ENCODE data around the gene TPM1. TPM values are rescaled to one million over a fixed set of nuclear protein-coding genes. Genes with fewer than 3 reads are reported as not detected.

The TPM1 gene
- total RNA-seq, 2 donors from 2014 or later: 1,343 to 1,694 TPM

DNA sequence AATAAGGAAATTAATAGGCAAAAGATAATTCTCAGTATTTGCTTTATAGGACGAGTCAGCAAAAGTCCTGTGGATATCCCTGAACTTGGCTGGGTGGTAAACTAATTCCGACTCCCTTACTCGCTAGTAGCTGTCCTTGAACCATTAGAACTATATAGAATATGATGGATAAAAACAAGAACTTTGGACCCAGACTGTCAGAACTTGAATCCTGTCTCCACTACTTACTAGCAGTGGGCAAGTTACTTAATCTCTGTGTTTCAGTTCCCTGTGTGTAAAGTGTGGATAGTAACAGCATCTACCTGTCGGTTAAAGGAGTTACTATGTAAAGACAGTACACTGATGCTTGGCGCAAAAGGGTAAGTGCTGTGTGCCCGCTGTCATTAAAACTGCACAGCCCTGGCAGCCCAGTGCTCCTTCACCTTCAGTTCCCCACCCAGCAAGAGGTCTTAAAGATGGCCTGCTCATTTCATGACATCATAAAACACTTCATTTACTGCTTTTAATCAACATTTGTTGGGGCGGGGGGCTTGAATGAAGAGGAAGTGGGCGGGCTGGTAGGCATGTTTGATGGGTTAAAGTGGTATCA, 7.3 kb downstream of the TPM1 start:
- intact Hi-C loops (cut with DNase I): no loop called here
- DNase-seq (ENCODE audit: low spot score): no peak

DNA sequence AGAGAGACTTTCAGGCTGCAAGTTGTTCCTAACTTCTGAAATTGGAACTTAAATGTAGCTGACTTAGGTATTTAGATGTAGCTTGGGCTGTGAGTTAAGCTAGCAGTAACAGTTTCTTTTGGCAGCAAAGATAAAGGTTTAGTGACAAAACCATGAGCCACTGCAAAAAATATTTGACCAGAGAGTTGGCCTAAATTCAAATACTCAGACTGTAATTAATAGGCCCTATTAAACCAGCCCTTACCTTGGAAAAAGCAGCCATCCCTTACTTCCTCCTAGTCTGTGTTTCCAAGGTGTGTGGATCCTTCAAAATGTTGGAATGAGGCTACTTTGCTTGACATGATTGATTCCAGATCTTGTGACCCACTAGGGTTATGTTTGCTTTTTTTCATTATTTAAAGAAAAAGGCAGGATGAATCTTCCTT, 8.2 kb downstream of the TPM1 start:
- no peak for DNase-seq (ENCODE audit: low spot score)
- intact Hi-C loops (cut with DNase I): no loop called here

DNA sequence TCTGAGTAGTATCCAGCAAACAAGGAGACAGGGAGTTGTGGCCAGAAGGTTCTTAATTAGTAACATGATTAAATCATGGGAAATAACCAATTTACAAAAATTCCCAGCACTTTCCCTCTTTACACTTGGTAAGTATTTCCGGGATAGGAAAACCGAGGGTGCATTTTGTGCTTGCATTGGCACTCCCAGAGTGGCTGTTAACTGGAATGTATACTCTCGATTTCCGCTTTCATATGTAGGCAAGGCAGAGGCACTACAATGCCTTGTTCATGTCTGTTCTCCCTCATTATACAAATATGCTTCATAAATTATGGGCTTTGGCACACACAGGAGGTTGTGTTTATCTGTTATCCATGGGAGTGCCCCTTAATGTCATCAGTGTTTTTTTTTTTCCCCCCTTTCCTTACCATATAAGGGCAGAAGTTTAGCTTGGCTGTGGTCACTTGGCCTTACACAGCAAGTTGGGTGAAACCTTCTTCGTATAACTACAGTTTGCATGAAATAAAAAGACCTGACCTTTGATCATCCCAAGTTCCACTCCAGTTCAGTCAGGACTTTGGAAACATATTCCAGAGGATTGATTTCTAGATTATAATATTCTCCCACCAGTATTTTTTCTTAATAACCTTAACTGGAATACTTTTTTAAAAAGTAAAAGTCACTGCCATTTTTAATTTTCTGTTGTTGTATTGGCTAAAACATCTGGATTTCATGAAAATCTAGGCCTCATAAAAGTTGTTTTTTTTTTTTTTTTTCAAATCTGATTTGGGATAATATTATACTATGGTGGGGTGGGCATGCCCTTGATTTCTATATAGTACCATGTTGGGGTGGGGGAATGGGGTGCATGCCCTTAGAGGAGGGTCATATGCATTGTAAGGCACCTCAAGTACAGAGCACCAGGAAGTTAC, 8.9 kb downstream of the TPM1 start:
- intact Hi-C loops (cut with DNase I): no loop called here
- DNase-seq (ENCODE audit: low spot score): no peak

DNA sequence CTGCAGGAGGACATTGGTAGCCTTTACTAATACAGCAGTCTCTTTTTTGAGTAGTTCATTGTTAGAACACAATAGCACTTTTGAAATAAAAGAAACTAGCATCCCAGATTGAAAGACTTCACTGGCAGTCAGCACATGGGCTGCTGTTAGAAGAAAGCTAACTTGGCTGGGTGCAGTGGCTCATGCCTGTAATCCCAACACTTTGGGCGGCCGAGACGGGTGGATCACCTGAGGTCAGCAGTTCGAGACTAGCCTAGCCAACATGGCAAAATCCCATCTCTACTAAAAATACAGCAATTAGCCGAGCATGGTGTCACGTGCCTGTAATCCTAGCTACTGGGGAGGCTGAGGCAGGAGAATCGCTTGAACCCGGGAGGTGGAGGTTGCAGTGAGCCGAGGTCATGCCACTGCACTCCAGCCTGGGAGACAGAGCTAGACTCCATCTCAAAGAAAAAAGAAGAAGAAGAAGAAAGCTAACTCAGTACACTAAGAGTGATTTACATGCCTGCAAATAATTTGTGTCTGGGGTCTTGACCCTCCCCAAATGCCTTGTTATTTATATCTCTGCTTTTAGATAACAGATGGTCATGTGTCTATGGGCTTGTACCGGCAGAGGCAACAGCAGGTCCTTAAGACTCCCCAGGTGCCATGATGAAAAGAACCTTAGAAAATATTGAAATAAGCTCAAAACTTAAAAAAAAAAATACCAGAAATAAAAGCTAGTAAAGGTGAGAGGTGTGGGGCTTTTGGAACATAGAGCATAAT, 9.7 kb downstream of the TPM1 start:
- intact Hi-C loops (cut with DNase I): no loop called here
- no peak for DNase-seq (ENCODE audit: low spot score)

DNA sequence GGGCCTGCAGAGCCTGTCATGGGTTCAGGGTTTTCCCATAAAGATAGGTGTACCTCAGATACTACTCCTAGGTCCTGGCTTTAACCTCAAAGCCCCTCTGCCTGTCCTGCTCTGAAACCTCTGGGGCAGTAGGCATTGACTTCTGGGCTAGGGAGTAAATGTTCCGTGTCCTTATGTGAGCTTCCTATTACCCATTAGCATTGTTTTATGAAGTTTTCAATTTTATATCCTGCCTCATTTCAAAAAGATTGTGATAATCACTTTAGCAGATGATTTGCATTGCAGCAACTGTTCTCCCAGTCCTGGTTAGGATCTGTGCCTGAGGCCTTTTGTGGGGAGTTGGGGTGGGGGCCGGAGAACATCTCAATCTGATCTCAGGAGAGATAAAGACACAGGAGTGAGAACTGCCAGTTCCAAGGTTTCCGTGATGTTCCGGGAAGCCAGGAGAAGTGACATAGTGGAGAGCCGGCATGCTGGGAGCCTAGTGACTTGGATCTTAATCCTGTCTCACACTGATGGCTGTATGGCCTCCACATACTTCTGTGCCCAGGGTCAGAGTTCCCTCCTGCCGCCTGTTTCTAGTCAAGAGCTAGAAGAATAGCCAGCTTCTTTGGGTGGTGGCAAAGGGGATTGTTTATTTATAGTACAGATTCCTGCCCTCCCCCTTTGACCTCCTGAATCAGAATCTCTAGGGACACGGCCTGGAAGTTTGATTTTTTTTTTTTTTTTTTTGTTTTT, 10.6 kb downstream of the TPM1 start:
- intact Hi-C loops (cut with DNase I): no loop called here

DNA sequence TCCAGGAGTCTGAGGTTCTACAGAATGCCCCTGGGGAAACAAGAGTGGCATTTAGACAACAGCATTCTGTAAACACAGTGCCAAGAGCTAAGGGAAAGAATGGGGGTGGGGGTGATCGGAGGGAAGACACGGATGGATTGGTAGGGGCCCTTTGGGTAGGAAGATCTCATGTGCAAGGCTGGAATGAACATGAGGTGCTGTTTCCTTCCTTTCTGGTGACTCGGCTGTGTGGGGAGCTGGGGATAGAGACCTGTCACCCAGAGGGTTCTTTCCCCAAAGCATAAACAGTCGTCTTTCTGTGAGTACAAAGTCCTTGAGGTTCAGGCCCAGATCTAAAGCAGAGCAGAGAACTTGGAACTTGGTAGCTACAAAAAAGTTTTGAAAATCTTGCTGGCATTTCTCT, 11.7 kb downstream of the TPM1 start:
- intact Hi-C loops (cut with DNase I): no loop called here
- no peak for DNase-seq (ENCODE audit: low spot score)

More for the DNA sequence above, 10.6 kb downstream of the TPM1 start:
- no peak for DNase-seq (ENCODE audit: low spot score)

DNA sequence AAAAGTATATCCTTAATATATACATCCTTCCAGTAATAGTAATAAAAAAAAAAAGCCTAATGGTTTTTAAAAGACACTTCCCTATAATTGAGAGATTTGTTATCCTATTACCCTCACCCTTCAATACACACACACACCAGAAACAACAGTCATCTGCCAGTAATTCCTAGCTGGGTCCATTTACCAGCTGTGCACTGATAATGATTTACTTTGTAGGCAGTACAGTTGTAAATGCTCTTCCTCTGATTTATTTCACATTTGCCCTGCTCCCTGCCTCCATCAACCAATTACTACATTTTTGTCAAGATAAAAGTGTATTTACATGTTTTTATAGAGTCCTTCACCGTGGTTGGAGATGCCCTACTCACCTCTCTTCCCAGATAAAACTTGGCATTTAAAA, 12.4 kb downstream of the TPM1 start:
- intact Hi-C loops (cut with DNase I): no loop called here
- no peak for DNase-seq (ENCODE audit: low spot score)

DNA sequence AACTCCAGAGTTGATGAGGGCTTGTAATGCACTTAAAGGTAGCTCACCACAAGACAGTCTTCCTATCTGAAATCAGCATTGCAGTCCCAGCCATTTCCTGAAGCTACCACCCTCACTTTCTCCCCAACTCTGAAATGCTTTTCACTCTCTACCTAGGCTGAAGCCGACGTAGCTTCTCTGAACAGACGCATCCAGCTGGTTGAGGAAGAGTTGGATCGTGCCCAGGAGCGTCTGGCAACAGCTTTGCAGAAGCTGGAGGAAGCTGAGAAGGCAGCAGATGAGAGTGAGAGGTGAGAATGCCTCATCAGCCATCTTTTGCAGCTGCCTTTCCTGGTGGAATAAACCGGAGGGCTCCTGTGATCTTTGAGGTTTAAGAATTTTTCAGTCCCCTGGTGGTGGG, 14.3 kb downstream of the TPM1 start:
- intact Hi-C loops (cut with DNase I): no loop called here
- DNase-seq (ENCODE audit: low spot score): no peak

DNA sequence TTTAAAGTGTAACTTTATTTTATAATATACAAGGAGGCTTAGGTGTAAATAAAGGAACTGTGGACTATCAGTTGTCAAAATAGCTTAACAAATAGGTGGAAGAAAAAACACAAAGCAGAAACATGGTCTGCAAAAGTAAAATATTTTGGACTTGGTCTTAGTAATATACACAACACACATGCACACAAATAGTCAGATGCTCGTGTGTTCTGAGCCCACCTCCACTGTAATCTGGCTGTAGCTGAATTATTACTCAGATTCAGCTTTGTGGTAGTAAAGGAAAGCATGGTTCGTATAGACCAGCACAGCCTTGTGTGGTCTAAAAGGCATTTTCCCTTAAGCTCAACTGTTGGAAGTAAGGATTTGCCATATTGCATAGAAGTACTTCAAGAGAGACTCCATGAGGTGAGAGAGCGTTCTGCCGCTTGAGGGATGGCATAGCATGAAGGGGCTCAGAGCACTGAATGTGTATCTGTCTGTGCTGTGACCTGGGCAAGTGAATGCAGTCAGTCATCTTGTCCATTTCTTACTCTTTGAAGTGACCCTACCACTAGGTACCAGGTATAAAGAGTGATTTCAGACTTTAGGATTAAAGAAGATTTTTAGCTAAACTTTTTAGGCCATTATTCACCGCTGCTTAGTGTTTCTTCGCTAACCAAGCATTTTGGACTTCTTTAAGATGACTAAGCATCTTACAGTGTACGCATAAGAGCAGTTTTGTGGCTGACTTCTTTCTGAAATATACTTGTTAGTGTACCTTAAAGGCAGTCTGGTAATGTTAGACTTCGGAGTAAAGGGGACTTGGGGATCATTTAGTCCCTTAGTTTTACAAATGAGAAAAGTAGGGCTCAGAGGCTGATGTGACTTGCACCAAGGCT, 15.2 kb downstream of the TPM1 start:
- DNase-seq (ENCODE audit: low spot score): no peak
- intact Hi-C loops (cut with DNase I): no loop called here

DNA sequence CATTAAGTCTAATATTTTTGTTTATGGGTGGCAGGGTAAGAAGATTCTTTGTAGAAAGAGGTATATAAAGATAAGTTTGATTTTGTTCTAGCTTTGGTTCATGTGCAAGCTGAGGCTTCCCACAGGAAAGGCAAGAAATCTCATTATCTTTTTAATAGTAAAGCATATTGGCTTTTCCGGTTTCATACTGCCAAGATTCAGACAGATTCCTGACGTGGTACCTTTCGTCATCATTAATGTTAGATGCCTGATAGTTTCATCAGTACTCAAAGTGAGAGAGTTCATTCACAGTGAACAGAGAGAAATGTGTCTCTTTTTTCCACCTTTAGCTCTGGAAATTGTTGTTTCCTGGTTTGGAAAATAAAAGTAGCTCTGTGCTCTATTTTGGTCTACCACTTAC, 16.5 kb downstream of the TPM1 start:
- intact Hi-C loops (cut with DNase I): no loop called here
- DNase-seq (ENCODE audit: low spot score): no peak

DNA sequence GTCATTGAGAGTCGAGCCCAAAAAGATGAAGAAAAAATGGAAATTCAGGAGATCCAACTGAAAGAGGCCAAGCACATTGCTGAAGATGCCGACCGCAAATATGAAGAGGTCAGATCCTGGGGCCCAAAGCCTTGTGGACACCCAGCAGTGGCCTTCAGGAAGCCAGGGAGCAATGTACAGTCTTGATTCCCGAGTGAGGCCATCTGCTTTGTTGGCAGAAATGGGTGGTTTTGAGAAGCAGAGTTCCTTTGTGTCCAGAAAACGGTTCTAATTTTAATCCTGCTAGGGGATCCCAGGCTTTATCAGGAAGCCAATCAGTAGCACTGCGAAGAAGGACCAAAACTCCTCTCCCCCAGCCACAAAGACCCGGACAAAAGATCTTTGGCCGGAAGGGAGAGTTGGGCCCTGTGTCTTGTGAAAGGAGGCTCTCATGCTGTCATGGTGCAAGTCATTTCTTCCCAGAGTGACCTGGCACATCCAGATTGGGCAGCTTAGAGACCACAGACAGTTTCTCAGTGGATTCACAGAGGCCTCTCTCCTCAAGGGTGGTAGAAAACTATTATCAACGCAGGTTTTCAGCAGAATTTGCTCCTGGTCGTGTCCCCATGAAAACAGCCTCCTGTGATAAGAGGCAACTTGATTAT, 17.1 kb downstream of the TPM1 start:
- DNase-seq (ENCODE audit: low spot score): no peak
- intact Hi-C loops (cut with DNase I): no loop called here

DNA sequence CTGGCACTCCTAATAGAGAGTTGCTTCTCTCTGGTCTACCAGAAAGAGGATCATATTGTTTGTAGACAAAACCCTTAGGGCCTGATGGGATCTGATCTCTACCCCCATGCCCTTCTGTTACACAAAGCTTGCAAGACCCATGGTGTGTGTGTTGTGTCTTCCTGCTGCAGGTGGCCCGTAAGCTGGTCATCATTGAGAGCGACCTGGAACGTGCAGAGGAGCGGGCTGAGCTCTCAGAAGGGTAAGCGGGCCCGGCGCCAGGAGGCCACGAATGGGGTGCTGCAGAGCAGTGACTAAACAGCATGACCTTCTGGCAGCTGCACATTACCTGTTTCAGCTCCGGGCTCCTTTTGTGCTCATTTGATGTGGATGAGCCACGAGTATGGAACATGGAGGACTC, 18.2 kb downstream of the TPM1 start:
- intact Hi-C loops (cut with DNase I): no loop called here
- no peak for DNase-seq (ENCODE audit: low spot score)

DNA sequence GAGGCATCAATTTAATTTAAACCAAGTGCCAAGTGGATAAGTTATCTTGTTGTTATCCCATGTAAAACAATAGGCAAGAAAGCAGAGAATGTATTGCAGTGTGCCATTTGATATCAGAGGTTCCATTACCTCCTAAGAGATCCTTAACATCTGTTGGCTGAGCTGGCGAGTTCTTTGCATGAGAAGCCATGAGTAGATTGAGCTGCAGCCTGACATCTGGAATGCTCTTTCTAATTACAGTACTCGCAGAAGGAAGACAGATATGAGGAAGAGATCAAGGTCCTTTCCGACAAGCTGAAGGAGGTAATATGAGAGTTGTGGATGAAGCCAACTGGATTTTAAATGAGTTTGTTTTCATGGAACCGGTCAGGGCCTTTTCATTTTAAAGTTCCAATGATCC, 19.4 kb downstream of the TPM1 start:
- DNase-seq (ENCODE audit: low spot score): no peak
- intact Hi-C loops (cut with DNase I): no loop called here

DNA sequence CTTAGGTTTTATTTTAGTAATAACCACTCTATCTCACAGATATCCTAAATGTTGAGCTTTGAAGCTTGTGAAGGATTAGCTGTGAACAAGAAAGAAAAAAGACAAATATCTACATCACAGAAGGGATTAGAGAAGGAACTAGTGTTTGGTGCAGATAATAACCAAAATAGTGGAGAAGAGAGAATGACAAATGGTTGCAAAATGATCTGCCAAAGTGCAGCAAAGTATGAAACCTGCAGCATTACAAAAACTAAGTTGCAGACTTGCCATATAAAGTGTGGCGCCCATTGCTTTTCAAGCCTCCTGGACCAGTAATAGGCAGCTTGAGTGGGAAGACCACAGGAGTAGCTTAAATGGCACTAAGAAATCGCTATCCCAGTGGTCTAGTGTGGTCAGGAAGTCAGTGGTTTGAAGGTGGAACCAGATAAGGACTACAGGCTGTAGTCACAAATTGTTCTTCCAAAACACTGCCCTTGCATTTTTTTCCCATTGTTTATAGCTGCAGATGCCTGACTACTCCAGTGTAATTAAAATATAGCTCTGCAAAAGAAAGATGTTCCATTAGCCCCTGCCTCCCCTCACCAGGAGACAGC, 20.7 kb downstream of the TPM1 start:
- DNase-seq (ENCODE audit: low spot score): no peak
- intact Hi-C loops (cut with DNase I): no loop called here

DNA sequence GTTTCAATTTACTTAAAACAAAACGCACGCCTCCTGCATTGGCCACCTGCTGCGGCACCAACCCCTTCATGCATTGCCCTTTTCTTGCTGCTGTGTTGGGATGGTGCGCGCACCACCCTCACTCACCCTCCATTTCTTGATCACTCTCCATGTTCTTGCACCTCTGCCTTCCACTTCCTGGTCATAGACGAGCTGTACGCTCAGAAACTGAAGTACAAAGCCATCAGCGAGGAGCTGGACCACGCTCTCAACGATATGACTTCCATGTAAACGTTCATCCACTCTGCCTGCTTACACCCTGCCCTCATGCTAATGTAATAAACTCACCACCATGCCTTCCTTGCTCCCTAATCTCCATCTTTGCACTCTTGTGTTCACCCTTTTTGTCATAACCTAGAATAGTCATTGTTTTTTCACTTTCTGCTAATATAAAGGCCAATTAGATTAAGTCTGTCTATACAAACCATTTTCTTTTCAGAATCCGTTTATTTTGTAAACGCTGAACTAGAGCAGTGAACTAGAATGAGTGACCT, 21.4 kb downstream of the TPM1 start:
- intact Hi-C loops (cut with DNase I): no loop called here
- DNase-seq (ENCODE audit: low spot score): no peak

DNA sequence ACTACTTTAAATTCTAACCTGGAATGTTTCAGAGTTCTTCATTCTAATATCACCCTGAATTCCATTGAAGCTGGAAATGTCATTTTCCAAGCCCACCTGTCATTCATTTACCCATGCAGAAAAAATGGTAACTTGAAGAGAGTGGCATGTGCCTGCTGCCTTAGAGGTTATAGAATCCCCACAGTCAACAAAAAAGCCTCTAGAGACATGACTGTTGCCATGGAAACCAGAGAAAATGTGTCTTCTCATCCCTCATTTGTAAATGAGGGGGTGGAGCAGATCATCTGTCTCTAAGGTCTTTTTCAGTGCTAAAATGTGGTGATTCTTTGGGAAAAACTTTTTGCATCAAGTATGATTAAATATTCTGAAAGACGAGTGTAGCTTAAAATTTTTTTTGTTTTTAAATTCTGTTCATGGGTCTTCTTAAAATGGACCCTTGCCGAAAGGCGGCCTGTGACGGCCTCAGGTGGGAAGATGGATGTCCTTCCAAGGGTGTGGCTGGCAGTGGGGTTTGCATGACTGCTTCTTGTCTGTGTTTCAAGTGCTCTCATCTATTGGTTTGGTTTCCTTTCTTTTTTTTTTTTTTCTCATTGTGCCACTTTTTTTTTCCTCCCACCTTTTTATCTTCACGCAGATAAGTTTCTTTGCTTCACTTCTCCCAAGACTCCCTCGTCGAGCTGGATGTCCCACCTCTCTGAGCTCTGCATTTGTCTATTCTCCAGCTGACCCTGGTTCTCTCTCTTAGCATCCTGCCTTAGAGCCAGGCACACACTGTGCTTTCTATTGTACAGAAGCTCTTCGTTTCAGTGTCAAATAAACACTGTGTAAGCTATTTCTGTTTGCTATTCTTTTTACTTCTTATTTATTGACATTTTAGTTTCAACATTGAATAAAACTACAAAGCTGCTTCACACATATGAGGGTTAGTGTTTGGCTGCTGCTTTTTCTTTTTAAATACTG, 23.0 kb downstream of the TPM1 start:
- no peak for DNase-seq (ENCODE audit: low spot score)
- intact Hi-C loops (cut with DNase I): no loop called here

DNA sequence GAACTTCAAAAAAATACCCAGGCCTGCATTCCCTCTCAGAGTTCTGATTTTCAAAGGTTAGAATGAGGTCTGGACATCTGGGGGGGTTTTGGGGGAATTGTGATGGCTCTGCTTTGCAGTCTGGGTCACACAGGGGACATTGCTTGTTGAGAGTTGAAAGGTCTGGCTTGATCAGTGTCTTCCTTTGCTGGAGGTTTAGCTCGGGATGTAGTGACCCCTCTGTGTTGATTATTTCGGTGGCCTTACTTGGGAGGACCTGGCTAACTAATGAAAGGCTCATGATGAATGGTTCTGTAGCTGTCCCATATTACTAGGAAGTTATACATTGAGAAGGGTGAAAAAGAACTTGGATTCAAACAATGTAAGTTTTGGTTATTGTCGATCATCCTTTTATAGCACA, 23.7 kb downstream of the TPM1 start:
- intact Hi-C loops (cut with DNase I): no loop called here
- no peak for DNase-seq (ENCODE audit: low spot score)
